NCI-H2107 treated with DMSO at 0.1 percent for 48 hours (cell line): ENCODE data around the gene PITPNM1.
"Not testable (repeated sequence)": the region's sequence is repeated elsewhere in the genome, so short reads cannot be mapped to it uniquely, and the experiment has no call there.

Source experiments
- DNase-seq: peaks from one replicate; lab custom pipeline; 2025; ENCODE audit not compliant: unreplicated experiment; lab: John Stamatoyannopoulos, UW

The PITPNM1 gene

DNA sequence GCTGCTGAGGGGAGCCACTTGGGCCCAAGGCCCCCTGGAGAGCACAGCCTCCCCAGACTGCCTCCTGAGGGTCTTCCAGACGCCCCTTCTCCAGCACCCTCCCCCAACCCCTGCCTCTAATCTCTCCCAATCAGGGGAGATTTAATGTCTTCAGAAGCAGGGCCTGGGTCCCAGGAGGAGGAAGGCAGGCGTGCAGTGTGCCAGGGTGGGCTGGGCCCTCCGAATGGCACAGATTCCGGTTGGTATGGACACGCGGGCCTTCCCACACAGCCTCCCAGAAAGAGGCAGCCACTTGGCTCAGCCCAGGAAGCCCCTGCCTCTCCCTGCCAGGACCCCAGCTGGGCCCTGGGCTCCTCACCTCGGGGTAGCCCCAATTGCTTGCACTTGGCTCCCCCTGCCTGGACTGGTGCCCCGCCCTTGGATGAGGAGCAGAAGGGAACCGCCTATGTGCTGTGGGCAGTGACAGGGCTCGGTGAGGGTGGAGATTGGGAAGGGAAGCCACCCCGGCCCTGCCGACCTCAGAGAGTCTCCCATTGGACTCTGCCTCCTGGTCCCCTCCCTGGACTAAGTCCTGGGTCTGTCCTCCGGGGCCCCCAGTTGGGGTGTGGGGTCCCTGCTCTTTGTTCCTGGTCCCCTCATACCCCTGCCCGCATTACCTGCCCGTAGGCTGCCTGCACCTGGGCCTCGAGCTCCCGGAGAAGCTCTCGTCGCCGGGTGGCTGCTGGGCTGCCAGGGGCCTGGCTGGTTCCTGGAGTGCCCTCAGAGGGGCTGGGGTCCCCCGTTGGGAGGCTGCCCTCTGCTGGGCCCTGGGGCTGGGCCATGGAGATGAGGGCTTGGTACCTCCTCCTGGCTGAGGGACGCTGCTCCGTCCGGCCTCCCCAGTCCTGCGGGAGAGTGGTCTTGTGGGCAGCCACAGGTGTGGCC lies 18.7 kb upstream of the PITPNM1 start:
- DNase-seq: no peak

DNA sequence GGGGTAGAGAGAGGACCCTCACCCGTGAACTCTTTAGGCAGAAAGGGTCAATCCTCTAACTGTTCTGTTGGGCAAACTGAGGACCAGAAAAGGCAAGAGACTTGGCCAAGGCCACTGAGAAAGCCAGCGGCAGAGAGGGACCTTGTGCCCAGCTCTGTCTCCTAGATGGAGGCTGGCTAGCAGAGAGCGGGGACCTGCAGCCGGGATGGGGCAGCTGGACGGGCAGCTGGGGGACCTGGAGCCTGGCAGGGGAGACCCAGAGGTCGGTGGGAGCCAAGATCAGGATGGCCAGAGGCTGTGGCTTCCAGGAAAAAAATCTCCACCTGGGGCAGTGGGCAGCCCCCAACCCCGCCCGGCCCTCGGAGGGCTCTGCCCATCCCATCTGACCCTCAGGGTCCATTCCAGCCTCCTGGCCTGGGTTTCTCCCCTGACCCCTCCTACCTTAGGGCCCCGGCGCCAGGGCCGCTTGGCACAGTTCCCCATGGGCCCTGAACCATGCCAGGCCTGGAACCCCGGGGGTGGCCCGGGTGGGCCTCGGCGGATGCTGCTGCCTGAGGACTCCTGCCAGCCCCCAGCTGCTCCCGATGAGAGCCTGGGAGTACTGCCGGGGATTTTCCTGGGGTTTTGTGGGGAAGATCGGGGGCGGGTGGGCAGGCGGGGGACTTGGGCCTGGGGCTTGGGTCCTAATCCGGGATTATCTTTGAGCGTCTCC lies 17.8 kb upstream of the PITPNM1 start, which contains the start of gene CABP2:
CABP2 (minus strand) TSS at position 603 of the 712 bp plus-strand sequence; CDS start at position 483, 120 bp downstream.
- no peak for DNase-seq

DNA sequence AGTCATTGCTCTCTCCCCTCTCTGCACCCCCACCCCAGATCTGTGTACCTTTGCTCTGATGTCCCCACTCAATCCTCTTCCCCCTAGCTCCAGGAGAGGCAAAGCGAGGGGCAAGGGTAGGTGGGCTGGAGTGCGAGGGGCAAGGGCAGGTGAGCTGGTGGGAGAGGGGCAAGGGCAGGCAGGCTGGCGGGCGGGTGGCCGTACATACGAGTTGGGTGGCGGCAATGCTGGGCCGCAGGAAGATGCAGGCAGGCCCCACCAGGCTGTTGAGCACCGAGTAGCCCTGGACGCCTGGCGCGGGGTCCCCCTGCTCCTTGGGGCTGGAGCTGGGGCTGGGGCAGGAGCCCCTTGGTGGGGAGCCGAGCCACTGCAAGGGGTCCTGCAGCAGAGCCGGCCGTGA lies 17.2 kb upstream of the PITPNM1 start:
- DNase-seq: no peak

DNA sequence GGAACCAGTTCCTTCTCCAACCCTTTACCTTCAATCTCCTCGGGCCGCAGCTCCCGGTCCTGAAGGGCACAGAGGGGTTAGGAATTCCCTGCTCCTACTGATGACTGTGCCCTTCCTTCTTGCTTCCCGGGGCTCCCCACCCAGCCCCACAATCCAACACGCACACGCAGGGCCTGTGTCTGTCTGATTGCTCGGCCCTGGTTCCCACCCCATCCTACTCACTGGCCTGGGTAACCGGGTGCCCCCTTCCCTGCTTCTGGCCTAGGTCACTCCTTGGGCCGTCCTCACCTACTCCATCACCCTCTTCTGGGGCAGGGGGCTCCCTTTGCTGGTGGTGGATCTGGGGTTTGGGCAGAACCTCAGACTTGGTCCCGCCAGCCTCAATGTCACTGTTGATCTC lies 16.8 kb upstream of the PITPNM1 start:
- no peak for DNase-seq

DNA sequence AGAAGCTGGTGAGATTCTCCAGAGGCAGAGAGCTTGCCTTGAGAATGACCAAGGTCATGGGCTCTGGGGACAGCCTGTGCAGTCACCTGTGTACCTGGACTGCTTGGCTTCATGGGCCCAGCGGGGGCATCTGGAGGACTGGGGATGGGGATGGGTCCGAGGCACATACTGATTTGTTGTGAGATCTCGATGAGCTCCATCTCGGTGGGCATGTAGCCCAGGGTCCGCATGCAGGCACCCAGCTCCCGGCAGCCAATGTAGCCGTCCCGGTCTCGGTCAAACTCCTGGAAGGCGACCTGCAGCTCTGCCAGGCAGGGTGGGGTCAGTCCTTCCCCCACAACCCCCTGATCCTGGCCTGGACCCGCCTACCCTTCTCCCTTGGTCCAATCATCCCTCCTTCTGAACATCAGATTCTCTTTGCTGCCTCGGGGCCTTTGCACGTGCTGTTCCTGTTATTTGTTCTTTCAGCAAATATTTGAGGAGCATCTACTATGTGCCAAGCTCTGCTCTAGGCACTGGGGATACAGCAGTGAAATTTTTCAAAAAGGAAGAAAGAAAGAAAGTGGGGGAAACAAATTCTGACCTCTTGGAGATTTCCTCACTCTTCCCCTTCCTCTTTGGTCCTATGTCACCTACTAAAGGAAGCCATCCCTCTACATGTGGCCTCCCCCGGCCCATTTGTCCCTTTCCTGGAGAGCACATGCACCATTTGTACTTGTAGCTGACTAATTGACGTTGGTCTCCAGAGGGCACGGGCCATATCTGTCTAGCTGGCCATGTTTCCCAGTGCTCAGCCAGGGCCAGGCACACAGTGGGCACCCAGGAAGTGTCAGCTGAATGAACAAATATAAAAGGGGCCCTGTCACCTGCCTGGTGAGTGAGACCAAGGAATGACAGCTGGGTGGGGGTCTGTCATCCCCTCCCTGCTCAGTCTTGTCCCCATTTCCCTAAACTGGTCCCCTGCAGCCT lies 16.0 kb upstream of the PITPNM1 start:
- no peak for DNase-seq

DNA sequence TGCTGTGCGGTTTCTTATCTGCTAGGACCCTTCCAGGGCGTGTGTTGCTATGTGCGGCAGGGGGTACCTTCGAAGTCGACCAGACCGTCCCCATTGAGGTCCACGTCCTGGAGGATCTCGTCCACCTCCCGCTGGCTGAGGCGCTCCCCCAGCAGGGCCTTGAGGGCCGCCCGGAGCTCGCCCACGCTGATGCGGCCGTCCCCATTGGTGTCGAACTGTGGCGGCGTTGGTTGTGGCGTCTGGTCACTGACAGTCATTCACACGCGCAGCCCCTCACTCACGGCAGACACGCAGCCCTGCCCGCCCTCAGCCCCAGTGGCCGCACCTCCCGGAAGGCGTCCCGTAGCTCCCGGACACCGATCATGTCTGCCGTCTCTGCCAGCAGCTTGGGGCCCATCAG lies 14.6 kb upstream of the PITPNM1 start:
- no peak for DNase-seq

DNA sequence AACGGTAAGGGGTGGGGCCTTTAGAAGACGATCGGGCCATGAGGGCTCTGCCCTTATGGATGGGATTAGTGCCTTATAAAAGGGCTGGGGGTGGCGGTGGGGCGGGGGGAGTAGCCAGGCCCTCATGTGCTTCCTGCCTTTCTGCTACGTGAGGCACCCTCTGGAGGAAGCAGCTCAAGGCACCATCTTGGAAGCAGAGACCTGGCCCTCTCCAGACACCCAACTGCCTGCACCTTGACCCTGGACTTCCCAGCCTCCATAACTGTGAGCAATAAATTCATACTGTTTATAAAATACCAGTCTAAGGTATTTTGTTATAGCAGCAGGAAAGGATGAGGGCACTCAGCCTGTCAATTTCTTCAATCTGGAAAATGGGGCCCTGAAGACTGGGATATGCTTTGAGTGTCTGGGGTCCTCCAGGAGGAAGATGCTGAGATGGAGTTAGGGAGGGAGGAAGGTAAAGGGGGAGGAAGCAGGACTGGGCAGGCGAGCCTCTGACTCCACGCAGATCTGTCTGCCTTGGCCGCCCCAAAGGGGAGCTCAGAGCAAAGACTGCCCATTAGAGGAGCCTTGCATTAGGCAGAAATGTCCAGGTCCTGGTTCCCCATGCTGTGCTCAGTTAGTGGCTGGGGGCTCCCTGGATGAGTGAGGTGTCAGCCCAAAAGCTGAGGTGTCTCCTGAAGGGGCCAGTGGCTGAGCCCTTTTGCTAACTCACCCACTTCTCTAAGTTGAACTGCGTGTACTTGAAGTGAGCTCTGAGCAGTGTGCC lies 12.8 kb upstream of the PITPNM1 start:
- DNase-seq: no peak

DNA sequence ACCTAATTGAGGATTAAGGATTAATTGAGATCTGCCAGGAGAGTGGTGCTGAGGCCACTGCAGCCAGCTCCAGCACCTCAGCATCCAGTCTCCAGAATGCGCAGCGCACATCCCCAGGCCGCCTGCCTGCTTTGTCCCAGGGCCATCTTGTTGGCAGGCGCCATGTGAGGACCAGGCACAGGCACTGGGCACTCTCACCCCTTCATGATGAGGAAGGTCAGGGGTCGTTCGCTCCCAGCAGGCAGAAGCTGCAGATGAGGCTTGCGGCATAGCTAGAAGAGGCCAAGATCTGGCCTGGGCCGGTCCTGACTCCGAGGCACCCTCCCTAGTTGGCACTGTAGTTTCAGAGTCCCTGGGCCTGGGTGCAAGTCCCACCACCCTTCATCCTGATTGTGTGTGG lies 11.6 kb upstream of the PITPNM1 start:
- DNase-seq: no peak

DNA sequence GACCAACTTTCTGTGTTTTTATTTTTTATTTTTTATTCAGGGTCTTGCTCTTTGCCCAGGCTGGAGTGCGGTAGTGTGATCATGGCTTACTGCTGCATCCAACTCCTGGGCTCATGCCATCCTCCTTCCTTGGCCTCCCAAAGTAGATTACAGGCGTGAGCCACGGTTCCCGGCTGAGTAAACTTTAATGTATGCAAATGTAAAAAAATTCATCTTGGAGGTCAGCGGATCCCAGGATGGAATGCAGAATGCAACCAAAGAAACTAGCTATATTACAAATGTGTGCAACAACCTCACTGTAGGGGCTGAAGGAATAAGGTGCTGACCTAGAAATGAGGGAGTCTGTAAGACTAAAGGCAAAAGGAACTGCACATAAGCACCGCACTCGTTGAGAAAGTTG lies 9.0 kb upstream of the PITPNM1 start:
- no peak for DNase-seq

DNA sequence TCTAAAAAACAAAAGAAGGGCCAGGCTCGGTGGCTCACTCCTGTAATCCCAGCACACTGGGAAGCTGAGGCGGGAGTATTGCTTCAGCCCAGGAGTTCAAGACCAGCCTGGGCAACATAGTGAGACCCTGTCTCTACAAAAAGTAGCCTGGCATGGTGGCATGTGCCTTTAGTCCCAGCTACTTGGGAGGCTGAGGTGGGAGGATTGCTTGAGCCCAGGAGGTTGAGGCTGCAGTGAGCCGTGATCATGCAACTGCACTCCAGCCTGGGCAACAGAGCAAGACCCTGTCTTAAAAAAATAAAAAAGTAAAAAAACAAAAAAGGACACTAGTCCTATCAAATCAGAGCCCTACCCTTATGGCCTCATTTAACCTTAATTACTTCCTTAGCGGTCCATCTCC lies 6.4 kb upstream of the PITPNM1 start:
- DNase-seq: not testable (repeated sequence)

DNA sequence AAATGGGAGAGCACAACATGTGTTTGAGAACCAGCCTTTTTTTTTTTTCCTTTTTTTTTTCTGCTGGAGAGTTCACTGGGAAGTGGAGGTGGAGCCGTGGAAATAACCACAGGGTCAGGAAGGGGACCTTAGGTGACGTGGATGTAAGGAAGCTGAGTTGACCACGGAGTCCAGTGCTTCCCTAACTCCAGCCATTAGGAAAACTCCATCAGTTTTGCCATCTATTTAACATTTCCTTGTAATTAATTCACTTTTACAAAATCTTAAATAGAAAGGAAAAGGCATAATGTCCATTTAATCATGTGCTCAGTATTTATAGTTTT lies 4.8 kb upstream of the PITPNM1 start:
- no peak for DNase-seq

DNA sequence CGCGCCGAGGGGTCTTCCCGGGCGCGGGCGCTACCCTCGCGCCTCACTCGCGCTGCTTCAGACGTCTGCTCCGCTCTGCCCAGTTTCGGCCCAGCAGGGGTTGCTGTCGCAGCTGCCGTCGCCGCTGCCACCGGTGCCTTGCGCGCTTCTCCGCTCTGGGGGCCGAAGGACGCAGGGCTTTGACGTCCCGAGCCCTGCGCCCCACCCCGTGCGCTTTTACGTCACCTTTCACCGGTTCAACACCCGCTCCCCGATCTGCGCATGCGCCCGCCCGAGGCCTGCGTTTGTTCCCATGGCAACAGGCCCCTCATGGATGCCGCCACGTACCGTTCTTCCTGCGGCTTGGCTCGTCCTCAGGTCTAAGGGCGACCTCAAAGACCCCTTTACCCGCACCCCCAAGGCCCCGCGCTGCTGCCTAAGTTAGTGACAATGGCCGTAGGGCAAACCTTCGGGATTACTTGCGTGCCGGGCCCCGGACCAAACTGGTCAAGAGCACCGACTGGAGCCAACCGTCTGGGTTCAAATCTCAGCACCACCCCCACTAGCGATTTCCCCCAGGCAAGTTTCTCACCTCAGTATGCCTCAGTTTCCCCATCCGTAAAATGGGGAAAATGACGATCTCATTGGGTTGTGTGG lies 3.4 kb upstream of the PITPNM1 start:
- DNase-seq: peak; percentile 89

DNA sequence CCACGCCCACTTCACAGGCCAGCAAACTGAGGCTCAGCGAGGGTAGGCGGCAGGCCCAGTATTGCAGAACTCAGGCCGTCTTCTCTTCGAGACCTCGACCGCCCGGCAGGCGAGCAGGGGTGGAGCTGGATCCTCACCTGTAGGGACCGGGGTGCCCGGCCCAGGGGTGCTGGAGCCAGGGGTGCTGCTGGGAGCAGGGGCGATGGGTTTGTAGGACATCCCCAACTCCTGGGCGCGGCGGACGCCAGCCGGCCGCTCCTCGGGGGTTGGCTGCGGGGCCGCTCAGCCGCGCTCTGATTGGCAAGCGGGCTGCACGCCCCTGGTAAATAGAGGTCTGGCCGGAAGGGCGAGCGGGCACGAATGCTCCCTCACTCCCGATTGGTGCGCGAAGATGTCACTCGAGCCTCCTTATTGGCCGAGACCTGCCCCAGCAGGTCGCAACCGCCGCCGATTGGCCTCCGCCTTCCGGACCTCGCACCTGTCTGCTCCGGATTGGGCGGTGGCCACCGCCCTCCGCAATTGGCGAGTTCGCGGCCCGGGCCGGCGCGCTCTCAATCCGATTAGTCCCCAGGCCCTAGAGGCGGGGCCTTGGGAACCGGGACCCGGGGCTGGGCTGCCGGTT lies 2.8 kb upstream of the PITPNM1 start, which contains the start of gene CDK2AP2:
CDK2AP2 (minus strand) TSS at position 299 of the 622 bp plus-strand sequence; CDS start at position 219, 80 bp downstream.
- DNase-seq: peak; percentile 90

DNA sequence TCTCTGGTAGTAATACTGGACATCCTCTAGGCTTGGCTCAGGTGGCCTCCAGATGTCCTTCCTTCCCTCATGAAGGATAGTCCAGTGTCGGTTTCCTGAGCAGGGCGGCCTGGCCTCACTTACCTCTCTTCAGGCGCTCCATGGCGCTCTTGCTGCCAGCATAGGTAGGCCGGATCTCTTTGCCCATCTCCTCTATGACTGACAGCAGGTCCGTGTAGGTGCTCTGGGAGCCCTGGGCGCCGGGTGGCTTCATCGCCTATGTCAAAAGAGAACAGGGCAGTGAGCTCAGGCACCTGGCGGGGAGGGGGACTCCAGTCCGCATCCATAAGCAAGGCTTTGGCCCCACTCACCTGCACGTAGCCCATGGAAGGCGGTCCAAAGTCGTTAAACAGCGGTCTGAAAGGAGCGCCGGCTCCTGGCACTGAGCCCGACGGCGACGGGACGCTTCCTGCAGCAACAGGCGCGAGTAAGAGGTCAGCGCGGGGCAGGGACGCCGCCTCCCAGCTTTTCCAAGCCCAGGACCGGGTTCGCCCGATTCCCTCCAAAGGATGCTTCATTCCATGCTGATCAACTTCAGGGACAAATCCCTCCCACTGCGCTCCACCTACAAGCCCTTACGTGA lies 2.2 kb upstream of the PITPNM1 start:
- DNase-seq: no peak

DNA sequence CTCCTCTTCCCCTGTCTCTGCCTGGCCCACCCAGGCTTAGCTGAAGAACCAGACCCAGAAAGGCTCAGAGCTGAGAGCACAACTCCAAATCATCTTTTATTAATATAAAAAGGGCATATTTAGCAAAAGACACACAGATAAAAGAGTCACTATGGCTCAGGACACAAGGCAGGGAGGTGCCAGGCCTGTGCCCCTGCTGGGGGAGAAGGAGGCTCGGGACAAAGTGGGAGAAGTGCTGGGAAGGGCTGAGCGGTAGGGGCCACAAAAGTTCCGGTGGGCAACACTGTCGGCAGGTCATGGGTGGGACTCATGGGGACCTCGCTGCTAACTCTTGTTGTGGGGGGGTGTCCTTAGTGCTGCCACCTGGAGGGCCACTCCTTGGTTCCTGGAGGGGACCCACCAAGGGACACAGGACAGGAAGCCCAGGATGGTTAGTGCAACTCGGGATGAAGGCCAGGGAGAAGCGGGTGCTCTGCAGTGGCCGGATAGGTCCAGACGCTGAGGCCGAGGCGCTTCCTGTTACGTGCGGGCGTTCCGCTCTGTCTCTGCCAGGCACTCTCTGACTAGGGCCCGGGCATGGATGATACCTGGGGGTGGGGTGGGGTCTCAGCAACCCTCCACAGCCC lies 1.4 kb upstream of the PITPNM1 start:
- no peak for DNase-seq

DNA sequence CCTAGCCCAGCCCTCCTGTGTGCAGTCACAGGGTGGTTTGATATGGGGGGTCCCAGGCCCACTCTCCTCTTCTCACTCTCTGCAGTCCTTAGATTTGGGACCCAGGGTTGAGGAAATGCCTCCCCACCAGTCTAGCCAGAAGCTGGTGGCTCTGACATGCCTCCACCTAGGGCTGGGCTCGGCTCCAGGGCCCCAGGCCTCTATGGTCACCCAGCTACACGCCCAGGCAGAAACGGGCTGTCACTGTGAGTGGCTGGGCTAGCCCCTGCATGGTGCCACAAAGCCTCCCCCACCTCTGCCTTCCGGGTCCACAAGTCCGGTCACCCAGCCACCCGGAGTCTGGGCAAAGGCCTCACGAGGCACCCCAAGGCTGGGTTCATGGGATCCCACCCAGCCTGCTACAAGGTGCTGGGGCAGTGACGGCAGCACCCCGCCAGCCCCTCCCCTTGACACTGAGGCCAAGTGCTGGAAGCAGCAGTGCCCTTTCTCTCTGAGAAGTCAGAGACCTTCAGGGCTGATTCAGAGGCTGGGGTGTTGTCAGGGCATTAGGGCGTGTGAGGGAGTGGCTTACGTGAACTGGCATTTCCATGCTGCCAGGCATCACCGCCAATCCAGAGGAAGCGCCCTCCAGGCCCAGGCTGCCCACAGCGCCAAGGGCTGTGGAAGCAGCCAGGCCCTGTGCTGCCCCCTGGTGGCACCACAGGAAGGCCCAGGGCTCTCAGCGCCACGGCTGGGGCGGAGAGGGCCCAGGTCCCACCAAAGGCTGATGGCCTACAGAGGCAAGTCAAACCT lies 638 bp upstream of the PITPNM1 start:
- DNase-seq: peak; percentile 31
